GM12873 (cell line): Measurements from ENCODE around the gene LMNTD1.

Experiments used
- TF ChIP-seq, protein P1 (sequence below): IDR thresholded peaks from 2 replicates; pipeline ENCODE4 v1.5.1; 2012; ENCODE audit warnings: low read depth, mild to moderate bottlenecking, moderate library complexity, low read length, control low read depth; ENCODE audit not compliant: insufficient read depth; ENCODE audit errors: missing control alignments

LMNTD1 gene

DNA sequence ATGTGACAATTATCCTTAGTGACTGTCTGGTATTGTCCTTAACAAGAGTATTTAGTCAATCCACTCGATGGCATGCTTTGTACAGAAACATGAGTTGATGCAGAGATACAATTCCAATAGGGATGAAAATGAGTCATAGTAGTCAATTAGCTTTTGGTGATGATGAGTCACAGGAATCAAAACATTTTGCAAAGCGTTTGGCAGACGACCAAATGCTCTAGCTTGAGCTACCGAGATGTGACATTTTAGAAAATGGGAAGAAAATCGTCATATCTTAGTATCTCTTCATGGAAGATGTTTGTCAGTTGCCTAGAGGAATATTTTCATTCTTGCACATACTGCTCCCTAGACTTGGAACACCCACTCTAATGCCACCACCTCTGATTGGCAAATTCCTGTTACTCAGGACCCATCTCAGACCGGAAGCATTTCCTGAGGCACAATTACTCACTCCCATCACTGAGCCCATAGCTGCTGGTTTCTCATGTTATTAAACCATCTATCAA lies 95.0 kb downstream of the LMNTD1 start:
- TF ChIP-seq, protein P1, sequence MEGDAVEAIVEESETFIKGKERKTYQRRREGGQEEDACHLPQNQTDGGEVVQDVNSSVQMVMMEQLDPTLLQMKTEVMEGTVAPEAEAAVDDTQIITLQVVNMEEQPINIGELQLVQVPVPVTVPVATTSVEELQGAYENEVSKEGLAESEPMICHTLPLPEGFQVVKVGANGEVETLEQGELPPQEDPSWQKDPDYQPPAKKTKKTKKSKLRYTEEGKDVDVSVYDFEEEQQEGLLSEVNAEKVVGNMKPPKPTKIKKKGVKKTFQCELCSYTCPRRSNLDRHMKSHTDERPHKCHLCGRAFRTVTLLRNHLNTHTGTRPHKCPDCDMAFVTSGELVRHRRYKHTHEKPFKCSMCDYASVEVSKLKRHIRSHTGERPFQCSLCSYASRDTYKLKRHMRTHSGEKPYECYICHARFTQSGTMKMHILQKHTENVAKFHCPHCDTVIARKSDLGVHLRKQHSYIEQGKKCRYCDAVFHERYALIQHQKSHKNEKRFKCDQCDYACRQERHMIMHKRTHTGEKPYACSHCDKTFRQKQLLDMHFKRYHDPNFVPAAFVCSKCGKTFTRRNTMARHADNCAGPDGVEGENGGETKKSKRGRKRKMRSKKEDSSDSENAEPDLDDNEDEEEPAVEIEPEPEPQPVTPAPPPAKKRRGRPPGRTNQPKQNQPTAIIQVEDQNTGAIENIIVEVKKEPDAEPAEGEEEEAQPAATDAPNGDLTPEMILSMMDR: no peak

DNA sequence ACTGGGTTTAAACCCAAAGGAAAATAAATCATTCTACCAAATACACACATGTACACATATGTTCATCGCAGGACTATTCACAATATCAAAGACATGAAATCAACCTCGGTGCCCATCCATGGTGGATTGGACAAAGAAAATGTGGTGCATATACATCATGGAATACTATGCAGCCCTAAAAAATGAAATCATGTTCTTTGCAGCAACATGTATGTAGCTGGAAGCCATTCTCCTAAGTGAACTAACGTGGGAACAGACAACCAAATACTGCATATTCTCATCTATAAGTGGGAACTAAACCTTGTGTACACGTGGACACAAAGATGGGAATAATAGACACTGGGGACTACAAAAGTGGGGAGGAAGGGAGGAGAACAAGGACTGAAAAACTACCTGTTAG lies 96.6 kb downstream of the LMNTD1 start:
- TF ChIP-seq, protein P1: no peak

DNA sequence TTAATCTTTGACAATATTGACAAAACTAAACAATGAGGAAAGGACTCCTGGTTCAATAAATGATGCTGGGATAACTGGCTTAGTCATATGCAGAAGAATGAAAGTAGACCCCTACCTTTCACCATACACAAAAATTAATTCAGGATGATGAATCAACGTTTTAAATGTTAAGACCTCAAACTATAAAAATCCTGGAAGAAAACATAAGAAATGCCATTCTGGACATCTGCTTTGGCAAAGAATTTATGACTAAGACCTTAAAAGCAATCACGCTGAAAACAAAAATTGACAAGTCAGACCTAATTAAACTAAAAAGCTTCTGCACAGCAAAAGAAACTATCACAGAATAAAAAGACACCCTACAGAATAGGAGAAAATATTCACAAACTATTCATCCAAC lies 97.4 kb downstream of the LMNTD1 start:
- TF ChIP-seq, protein P1: no peak

DNA sequence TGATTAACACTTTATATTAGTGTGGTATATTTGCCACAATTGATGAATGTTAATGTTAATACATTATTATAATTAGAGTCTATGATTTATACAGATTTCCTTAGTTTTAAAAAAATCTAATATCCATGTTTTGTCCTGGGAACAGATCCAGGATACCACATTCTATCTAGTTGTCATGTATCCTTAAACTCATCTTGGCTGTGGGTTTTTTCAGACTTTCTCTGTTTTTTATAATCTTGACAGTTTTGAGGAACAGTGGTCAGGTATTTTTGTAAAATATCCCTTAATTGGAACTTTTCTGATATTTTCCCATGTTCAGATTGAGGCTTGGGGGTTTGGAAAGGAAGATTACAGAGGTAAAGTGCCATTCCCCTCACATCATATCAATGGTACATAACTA lies 104.1 kb downstream of the LMNTD1 start:
- TF ChIP-seq, protein P1: no peak

DNA sequence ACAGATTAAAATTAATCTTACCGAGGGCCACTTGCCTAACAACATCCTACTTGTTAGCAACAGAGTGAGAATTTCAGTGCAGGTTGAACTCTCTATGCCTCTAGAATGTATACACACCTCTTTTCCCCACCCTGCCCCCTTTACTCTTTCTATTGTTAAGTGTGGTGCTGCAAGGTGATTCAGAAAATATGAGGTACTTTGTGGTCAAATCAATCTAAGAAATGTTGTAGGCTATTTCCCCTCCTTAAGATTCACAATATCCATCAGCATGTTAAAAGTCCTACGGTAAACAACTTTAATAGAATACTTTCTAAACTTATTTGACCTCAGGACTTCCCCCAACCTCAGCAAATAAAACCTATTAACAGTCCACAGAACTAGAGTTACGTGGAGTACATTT lies 106.0 kb downstream of the LMNTD1 start:
- TF ChIP-seq, protein P1: no peak

DNA sequence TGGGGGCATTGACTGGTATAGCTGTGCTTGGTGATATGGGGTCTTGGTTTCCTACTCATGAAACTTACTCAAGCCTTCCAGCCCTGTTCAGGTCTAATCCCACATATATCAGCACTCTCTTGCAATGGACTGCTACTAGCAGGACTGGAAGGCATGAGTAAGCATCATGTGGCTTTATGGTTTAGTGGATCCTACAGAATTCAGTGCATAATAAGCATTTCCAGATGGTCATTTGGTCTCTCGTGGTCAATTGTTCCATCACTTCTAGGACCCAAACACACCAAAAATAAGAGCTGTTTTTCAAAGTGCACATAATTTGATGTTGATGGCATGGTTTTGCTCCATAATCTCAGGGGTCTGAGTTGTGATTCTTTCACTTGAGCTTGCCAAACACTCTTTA lies 114.4 kb downstream of the LMNTD1 start:
- TF ChIP-seq, protein P1: no peak

DNA sequence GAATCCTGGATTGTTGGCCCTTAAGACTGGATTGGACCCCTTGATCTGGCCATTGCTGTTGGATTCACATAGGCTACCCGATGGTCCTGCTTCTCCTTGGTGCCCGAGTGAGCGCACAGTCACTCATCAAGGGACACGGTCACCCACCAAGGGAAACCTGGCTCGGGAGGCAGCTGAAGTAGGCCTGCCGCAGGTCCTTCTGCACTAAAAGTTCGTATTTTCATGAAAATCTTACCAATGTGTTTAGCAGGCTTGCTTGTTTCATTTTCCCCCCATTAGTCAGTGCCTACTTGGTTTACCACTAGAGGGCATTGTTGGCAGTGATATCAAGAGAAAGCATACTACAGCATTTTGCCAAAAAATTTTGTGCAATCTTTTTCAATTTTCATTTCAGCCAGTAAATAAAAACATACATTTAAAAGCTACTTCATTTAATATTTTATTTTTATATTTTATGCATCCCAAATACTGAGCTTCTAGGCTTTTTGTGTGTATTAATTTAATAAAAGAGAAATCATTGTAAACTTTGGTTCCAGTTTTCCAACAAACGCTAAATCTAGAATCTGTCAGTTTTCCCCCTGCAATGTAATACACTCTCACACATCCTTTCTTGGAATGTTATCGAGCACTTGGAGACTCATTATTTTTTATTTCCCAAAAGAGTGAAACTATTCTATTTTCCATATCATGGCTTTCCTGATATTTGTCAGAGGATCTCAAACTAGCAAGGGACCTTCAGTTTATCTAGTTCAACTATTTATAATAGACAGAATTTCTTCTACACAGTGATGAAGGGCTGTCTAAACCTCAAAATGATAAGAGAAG lies 116.7 kb downstream of the LMNTD1 start:
- TF ChIP-seq, protein P1: peak; percentile 79
